Fibroblast of mammary gland (primary cell): ENCODE results near the gene TMEM132C.

Experiments
- DNase-seq: peaks from one replicate; pipeline ENCODE4 v3.0.0-alpha.2; 2010; ENCODE audit warnings: low read depth
- H3K4me3 ChIP-seq: 2 replicates; pipeline ENCODE4 v1.5.1; 2011; ENCODE audit warnings: low read depth, mild to moderate bottlenecking, low read length, moderate library complexity; ENCODE audit not compliant: control insufficient read depth
- TF ChIP-seq, protein P1 (sequence below): conservative IDR thresholded peaks from 2 replicates; pipeline ENCODE4 v1.5.1; 2011; ENCODE audit warnings: low read depth, low read length, inconsistent platforms; ENCODE audit not compliant: control insufficient read depth, insufficient read depth

The TMEM132C gene

DNA sequence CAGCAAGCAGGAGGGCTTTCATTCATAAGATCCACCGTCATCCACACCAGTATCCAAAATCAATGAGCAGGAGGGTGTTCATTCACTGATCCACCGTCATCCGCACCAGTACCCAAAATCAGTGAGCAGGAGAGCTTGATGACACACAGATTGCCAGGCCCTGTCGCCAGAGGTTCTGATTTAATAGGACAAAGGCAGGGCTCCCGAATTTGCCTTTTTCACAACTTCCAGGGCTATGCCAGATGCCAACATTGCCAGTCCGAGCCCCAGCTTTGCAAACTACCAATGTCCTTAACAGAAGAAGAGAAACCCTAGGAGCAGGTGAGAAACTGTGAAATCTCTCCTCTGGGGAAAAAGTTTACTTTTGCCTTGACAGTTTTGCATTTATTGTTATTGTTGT, 441.8 kb downstream of the TMEM132C start:
- no peak overlapping the region for H3K4me3 ChIP-seq
- no peak for DNase-seq
- TF ChIP-seq, protein P1, sequence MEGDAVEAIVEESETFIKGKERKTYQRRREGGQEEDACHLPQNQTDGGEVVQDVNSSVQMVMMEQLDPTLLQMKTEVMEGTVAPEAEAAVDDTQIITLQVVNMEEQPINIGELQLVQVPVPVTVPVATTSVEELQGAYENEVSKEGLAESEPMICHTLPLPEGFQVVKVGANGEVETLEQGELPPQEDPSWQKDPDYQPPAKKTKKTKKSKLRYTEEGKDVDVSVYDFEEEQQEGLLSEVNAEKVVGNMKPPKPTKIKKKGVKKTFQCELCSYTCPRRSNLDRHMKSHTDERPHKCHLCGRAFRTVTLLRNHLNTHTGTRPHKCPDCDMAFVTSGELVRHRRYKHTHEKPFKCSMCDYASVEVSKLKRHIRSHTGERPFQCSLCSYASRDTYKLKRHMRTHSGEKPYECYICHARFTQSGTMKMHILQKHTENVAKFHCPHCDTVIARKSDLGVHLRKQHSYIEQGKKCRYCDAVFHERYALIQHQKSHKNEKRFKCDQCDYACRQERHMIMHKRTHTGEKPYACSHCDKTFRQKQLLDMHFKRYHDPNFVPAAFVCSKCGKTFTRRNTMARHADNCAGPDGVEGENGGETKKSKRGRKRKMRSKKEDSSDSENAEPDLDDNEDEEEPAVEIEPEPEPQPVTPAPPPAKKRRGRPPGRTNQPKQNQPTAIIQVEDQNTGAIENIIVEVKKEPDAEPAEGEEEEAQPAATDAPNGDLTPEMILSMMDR, result no peak

DNA sequence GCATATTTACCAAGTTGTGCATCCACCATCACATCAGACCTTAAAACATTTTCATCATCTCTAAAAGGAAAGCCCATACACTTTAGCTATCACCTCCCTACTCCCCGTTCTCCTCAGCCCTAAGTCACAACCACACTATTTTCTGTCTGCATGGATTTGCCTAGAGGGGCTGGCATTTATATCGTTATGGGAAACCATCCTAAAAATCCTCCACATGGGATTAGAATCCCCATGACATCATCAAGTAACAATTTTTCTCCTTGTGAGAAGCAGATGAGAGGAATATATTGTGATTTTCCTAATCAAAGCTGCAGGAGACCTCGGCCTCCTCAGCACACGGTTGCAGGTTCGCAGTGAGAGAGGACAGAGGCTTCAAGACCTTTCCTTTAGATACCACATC, 442.7 kb downstream of the TMEM132C start:
- DNase-seq, result no peak
- TF ChIP-seq, protein P1, result no peak
- no peak overlapping the region for H3K4me3 ChIP-seq

DNA sequence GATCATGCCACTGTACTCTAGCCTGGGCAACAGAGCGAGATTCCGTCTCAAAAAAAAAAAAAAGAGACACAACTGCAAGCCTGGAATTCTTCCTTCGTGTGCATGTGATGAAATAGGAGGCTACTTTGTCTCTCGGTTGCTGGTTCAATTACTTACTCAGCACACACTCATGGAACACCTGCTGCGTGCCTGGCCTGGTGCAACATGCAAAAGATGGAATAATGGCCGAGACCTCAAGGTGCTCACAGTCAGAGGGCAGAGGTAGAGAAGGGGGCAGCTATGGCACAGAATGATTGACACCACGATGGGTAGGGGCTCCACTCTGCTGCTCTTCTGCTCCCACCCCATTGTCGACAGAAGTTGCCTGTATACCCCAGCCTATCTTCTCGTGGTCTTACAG, 444.5 kb downstream of the TMEM132C start:
- TF ChIP-seq, protein P1, result no peak
- H3K4me3 ChIP-seq, result no peak overlapping the region
- DNase-seq, result no peak

DNA sequence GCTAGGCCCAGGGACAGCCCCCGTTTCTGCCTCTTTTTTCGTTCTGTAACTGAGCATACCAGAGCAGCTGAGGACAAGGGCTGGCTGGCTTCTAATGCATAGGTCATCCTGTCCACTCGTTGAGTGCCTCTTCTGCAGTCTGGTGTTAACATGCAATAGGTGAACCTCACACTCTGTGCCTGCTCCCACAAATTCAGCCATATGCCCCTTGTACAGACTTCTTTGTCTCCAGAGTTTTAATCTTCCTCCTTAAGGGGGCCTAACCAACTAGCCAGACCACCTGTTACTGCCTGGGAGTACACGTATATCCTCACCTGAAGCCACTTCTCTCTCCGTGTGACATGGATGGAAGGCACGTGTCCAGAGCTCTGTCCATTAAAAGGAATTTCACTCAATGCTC, 445.7 kb downstream of the TMEM132C start:
- H3K4me3 ChIP-seq, result no peak overlapping the region
- DNase-seq, result no peak

DNA sequence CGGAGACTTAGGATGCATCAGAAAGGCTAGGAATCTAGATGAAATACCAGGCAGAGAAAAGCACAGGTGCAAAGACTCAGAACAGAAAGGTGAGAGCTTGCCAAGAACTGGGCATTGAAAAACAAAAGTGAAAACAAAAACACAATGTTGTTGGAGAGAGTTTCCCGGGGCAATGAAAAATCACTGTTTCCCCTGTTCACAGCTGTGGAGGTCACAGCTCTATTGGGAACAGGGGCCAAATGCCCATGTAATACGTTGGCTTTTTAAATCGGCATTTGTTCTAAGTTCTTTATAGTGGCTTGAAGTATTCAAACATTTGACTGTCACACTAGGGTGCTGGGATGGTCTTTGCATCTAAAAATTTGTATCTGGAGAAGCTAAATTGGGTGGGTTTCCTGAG, 448.5 kb downstream of the TMEM132C start:
- no peak for DNase-seq
- H3K4me3 ChIP-seq, result no peak overlapping the region
- TF ChIP-seq, protein P1, result no peak

More for the DNA sequence above, 445.7 kb downstream of the TMEM132C start:
- TF ChIP-seq, protein P1, result no peak

DNA sequence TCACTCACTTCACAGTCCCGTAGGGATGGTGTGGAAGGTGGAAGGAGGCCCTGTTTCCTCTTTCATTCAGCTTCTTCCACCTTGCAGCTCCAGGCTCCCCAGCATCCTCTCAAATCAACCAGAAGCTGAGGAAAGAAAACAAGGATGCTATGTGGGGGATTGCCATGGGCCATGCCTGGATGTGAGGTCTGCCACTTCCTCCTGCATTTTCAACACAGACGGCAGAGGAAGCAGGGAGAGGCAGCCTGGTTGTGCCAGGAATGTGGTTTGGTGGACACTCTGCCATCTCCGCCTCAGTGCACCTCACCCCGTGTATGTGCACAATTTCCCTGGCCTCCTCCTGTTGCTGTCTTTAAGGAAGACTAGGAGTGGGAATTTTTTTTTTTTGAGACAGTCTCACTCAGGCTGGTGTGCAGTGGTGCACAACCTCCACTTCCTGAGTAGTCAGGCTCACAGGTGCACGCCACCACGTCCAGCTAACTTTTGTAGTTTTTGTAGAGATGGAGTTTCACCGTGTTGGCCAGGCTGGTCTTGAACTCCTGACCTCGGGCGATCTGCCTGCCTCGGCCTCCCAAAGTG, 457.6 kb downstream of the TMEM132C start:
- H3K4me3 ChIP-seq, result no peak overlapping the region
- TF ChIP-seq, protein P1, result no peak
- no peak for DNase-seq

DNA sequence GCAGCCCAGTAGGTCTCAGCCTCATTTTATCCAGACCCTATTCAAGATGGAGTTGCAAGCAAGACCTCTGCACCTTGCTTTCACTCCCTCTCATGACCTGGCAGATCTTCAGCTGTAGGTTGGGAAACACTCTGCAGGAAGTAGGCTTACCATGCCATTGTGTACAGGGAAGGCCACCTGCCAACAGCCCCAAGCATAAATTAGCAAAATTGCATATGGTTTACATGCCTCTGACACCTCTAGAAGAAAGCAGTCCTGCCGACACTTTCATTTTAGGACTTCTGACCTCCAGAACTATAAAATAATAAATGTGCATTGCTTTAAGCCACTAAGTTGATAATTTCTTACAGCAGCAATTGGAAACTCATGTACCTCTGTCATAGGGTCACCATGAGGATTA, 459.9 kb downstream of the TMEM132C start:
- H3K4me3 ChIP-seq, result no peak overlapping the region
- DNase-seq, result no peak
- TF ChIP-seq, protein P1, result no peak
